Measurements from ENCODE around the gene SFN. TPM values are rescaled to one million over a fixed set of nuclear protein-coding genes. Genes with fewer than 3 reads are reported as not detected.
A peak's percentile ranks its signal among the peaks of the same experiment; 100 is the strongest.

The SFN gene
- total RNA-seq, 1 experiment from 2014 or later = 14.3 TPM

GRCh38 chr1:26863685-26864077, 732 bp downstream of the SFN start:
- Mint-ChIP-seq H3K27me3 (ENCODE audit: low read depth) (peaks cover 16% of the 10 kb centered on the region), H3K27ac (no peak overlapping the region; the same call in 1 of the 2 replicates), H3K4me1 (peaks cover 49% of the 10 kb centered on the region), H3K36me3 (no peaks in the 10 kb centered on the region), H3K9me3 (no peaks in the 10 kb centered on the region), H3K4me3 (peak overlapping the region; percentile 94)
- CTCF ChIA-PET = interaction anchor here (0.8 to 2.6 kb wide), 5 partner anchors 11 to 54 kb away, joined by 3 to 11 read pairs (median 4); no protein-coding TSS in a partner anchor
- TF ChIP-seq TEAD1 (CRISPR knock-in tag; IDR thresholded peaks at IDR 0.05) = no peak
- no peak for TF ChIP-seq KAT7 (CRISPR knock-in tag; IDR thresholded peaks at IDR 0.05; ENCODE audit: borderline replicate concordance)
- TF ChIP-seq MAX (CRISPR knock-in tag; IDR thresholded peaks at IDR 0.05) = no peak
- TF ChIP-seq EMX1 (CRISPR knock-in tag; IDR thresholded peaks at IDR 0.05) = no peak
- no peak for TF ChIP-seq OVOL2 (CRISPR knock-in tag; IDR thresholded peaks at IDR 0.05; ENCODE audit: borderline replicate concordance)
- no peak for TF ChIP-seq GRHL2 (CRISPR knock-in tag; IDR thresholded peaks at IDR 0.05; ENCODE audit: insufficient replicate concordance, severe bottlenecking)
- no peak for TF ChIP-seq IRF2 (CRISPR knock-in tag; IDR thresholded peaks at IDR 0.05; ENCODE audit: borderline replicate concordance, low read depth)
- ATAC-seq (no peak), DNase-seq (ENCODE audit: low spot score) (no peak)
- POLR2A ChIA-PET = no interaction called here

- Mint-ChIP-seq H3K4me1 (peaks cover 50% of the 10 kb centered on the region), H3K9me3 (no peaks in the 10 kb centered on the region), H3K27ac (peak overlapping the region; percentile 96), H3K36me3 (no peaks in the 10 kb centered on the region), H3K27me3 (ENCODE audit: low read depth) (peaks cover 16% of the 10 kb centered on the region), H3K4me3 (peak overlapping the region; percentile 94)
- ATAC-seq = peak; percentile 87
- CTCF ChIA-PET = interaction anchor here (0.6 to 2.0 kb wide), 33 partner anchors 9 to 687 kb away, joined by 3 to 16 read pairs (median 4); partner anchors contain the start of genes CNKSR1, GPATCH3, GPN2 and PIGV
- POLR2A ChIA-PET = interaction anchor here (0.5 to 1.7 kb wide), 9 partner anchors 8 to 1369 kb away, joined by 3 to 10 read pairs (median 3); partner anchors contain the start of genes GPATCH3 and GPN2
- peak; percentile 98 for DNase-seq (ENCODE audit: low spot score)
- TF ChIP-seq NFYB (CRISPR knock-in tag; conservative IDR thresholded peaks at IDR 0.05; ENCODE audit: low read depth) (peak; percentile 91), FOXK1 (CRISPR knock-in tag; IDR thresholded peaks at IDR 0.05) (peak; percentile 70), RELA (CRISPR knock-in tag; IDR thresholded peaks at IDR 0.05; ENCODE audit: borderline replicate concordance) (peak; percentile 24; the same call in 1 of the 2 replicates), USF1 (CRISPR knock-in tag; IDR thresholded peaks at IDR 0.05) (peak; percentile 54; the same call in 1 of the 2 replicates), TEAD1 (CRISPR knock-in tag; IDR thresholded peaks at IDR 0.05) (peak; percentile 42; the same call in 1 of the 2 replicates), ZNF232 (CRISPR knock-in tag; IDR thresholded peaks at IDR 0.05) (peak; percentile 68; the same call in 1 of the 2 replicates), ATF2 (CRISPR knock-in tag; IDR thresholded peaks at IDR 0.05; ENCODE audit: borderline replicate concordance, low read depth) (no peak), ZNF423 (CRISPR knock-in tag; IDR thresholded peaks at IDR 0.05) (no peak), PRRX2 (CRISPR knock-in tag; IDR thresholded peaks at IDR 0.05) (no peak), MYBL2 (CRISPR knock-in tag; IDR thresholded peaks at IDR 0.05) (peak; percentile 48; the same call in 1 of the 2 replicates), SP1 (CRISPR knock-in tag; conservative IDR thresholded peaks at IDR 0.05) (peak; percentile 92), IRF1 (CRISPR knock-in tag; IDR thresholded peaks at IDR 0.05) (0 out of 2 replicates have a peak, but pooled peaks have one; percentile 18), ATF6 (CRISPR knock-in tag; IDR thresholded peaks at IDR 0.05) (no peak), AR (CRISPR knock-in tag; IDR thresholded peaks at IDR 0.05) (no peak), SMAD3 (CRISPR knock-in tag; IDR thresholded peaks at IDR 0.05; ENCODE audit: borderline replicate concordance) (peak; percentile 59; the same call in 1 of the 2 replicates), HMGXB4 (CRISPR knock-in tag; IDR thresholded peaks at IDR 0.05) (peak; percentile 53; the same call in 1 of the 2 replicates)
Measured at GRCh38 chr1:26864610-26865480, 1.9 kb downstream of the SFN start.

All from WTC11 (cell line).